K562 (cell line): ENCODE data around the gene SPTBN5. TPM values are rescaled to one million over a fixed set of nuclear protein-coding genes. Genes with fewer than 3 reads are reported as not detected.

Experiments used
- ATAC-seq: fragments of 200-7000 bp; cut with Tn5 transposase; 3 replicates; pipeline ENCODE4 v1.9.1; 2020; ENCODE audit warnings: moderate library complexity
- BruUV-seq: library from RNA; stranded (reverse); fragments of 400-500 nt; replicated peaks from 2 replicates; lab custom pipeline; 2021; lab: Mats Ljungman, UMichigan
- CTCF ChIA-PET: fragments of 300-600 bp; formaldehyde crosslinking; extraction: SDS; loops from one replicate; lab custom pipeline; 2021; ENCODE audit warnings: low intra/inter-chr PET ratio; lab: Yijun Ruan, JAX
- POLR2A ChIA-PET: fragments of 300-600, 350-650 bp; sonication (Branson Sonifier 250); formaldehyde crosslinking; extraction: SDS; loops from one replicate; lab custom pipeline; 2021; ENCODE audit warnings: antibody characterized with exemption, inconsistent platforms; lab: Yijun Ruan, JAX
- DNase-seq, 4 experiments: peaks; one replicate each; pipeline versions ENCODE4 v3.0.0 to v3.0.0-alpha.2; 2011 to 2018; ENCODE audit warnings: low spot score in 3 of 4, mixed read lengths in 3 of 4; ENCODE audit errors: extremely low read depth in 1 of 4
- FAIRE-seq: peaks from 2 replicates; lab custom pipeline; 2011; peaks lifted over from hg19 to GRCh38; lab: Jason Lieb, UNC
- H2AFZ ChIP-seq: 2 replicates; pipeline ENCODE4 v1.6.0; 2011; ENCODE audit warnings: low read depth, low read length, control low read depth, inconsistent platforms
- H3K27ac ChIP-seq: fragments of 200-600 bp; 3 replicates; pipeline ENCODE4 v1.8.0; 2011; ENCODE audit warnings: low read depth, mild to moderate bottlenecking, control low read depth, inconsistent platforms, low read length, moderate library complexity, mixed read lengths; ENCODE audit errors: extremely low read depth
- H3K27me3 ChIP-seq, 2 experiments: fragments of 300-600 bp in 1 of 2; 2 replicates in 1 of 2; 3 replicates in 1 of 2; pipeline versions ENCODE4 v1.6.0 to v1.8.0; 2011; ENCODE audit warnings: inconsistent platforms in 2 of 2, low read length in 2 of 2, mild to moderate bottlenecking in 1 of 2, mixed read lengths in 1 of 2, moderate library complexity in 1 of 2; ENCODE audit not compliant: control insufficient read depth in 2 of 2, insufficient read depth in 2 of 2
- H3K36me3 ChIP-seq: fragments of 300-600 bp; 3 replicates; pipeline ENCODE4 v1.8.0; 2011; ENCODE audit warnings: mild to moderate bottlenecking, low read length, inconsistent platforms; ENCODE audit not compliant: control insufficient read depth, insufficient read depth
- H3K4me1 ChIP-seq, 2 experiments: fragments of 200-600 bp in 1 of 2; replicated peaks in 1 of 2; 2 replicates in 1 of 2; 3 replicates in 1 of 2; pipeline versions ENCODE4 v1.5.1 to v1.8.0; 2011; ENCODE audit warnings: inconsistent platforms in 2 of 2, low read length in 2 of 2, mild to moderate bottlenecking in 1 of 2, mixed read lengths in 1 of 2, moderate library complexity in 1 of 2; ENCODE audit not compliant: control insufficient read depth in 2 of 2, insufficient read depth in 2 of 2
- H3K4me2 ChIP-seq: 2 replicates; pipeline ENCODE4 v1.6.1; 2011; ENCODE audit warnings: low read length, control low read depth, inconsistent platforms, mixed read lengths; ENCODE audit not compliant: insufficient read depth
- H3K4me3 ChIP-seq: fragments of 200-600 bp; sonication (generic), shearing (Covaris generic); 2 replicates; pipeline ENCODE4 v1.5.1; 2016; ENCODE audit warnings: control low read depth, inconsistent platforms
- H3K79me2 ChIP-seq: fragments of 200-600 bp; 3 replicates; pipeline ENCODE4 v1.8.0; 2011; ENCODE audit warnings: low read length, inconsistent platforms; ENCODE audit not compliant: control insufficient read depth, insufficient read depth
- H3K9ac ChIP-seq, 2 experiments: 2 replicates each; pipeline versions ENCODE4 v1.6.0 to v1.6.1; 2011; ENCODE audit warnings: low read depth in 2 of 2, low read length in 2 of 2, control low read depth in 1 of 2, inconsistent platforms in 1 of 2, mild to moderate bottlenecking in 1 of 2, mixed read lengths in 1 of 2; ENCODE audit not compliant: insufficient read depth in 1 of 2
- H3K9me1 ChIP-seq: one replicate; pipeline ENCODE4 v1.6.0; 2011; ENCODE audit warnings: inconsistent platforms, mild to moderate bottlenecking, low read length, moderate library complexity; ENCODE audit not compliant: control insufficient read depth, insufficient read depth
- H3K9me3 ChIP-seq: replicated peaks from 2 replicates; pipeline ENCODE4 v1.5.1; 2011; ENCODE audit warnings: low read depth, low read length, inconsistent platforms; ENCODE audit not compliant: control insufficient read depth, insufficient read depth
- H4K20me1 ChIP-seq: replicated peaks from 2 replicates; pipeline ENCODE4 v1.6.1; 2011; ENCODE audit warnings: low read length, inconsistent platforms, mixed read lengths; ENCODE audit not compliant: control insufficient read depth, insufficient read depth
- ETV6 ChIP-seq, 3 experiments: fragments of 150-350 bp in 1 of 3; sonication (generic) in 1 of 3; formaldehyde crosslinking in 1 of 3; IDR thresholded peaks; 2 replicates each; pipeline versions ENCODE4 v1.6.1 to v1.8.0; 2014 to 2022; ENCODE audit warnings: borderline replicate concordance in 2 of 3, low read depth in 2 of 3, antibody characterized with exemption in 1 of 3, low read length in 1 of 3, mild to moderate bottlenecking in 1 of 3, missing genetic modification reagents in 1 of 3
- HMBOX1 ChIP-seq: sonication (generic); IDR thresholded peaks from 2 replicates; pipeline ENCODE4 v1.6.1; 2016
- HOXB6 ChIP-seq: fragments of 250-450 bp; sonication (Bioruptor Pico); IDR thresholded peaks from 2 replicates; pipeline ENCODE4 v1.5.1; 2022; ENCODE audit warnings: mild to moderate bottlenecking, borderline replicate concordance
- RBM39 ChIP-seq: fragments of 200-400 bp; formaldehyde crosslinking; optimal IDR thresholded peaks from 2 replicates; pipeline ENCODE3; 2018; ENCODE audit warnings: low read depth, low read length
- SRSF9 ChIP-seq: fragments of 200-400 bp; formaldehyde crosslinking; IDR thresholded peaks from 2 replicates; pipeline ENCODE4 v1.6.1; 2017; ENCODE audit warnings: low read depth, low read length, borderline replicate concordance
- THRB ChIP-seq: fragments of 450-650 bp; formaldehyde crosslinking; conservative IDR thresholded peaks from 2 replicates; pipeline ENCODE4 v1.4.0; 2022; ENCODE audit warnings: mild to moderate bottlenecking, missing genetic modification characterization
- ZNF143 ChIP-seq: sonication (generic); formaldehyde crosslinking; IDR thresholded peaks from 2 replicates; pipeline ENCODE4 v1.9.0; 2022; ENCODE audit warnings: mild to moderate bottlenecking, missing genetic modification reagents
- ZNF165 ChIP-seq: fragments of 250-450 bp; sonication (Bioruptor Pico); IDR thresholded peaks from 2 replicates; pipeline ENCODE4 v1.4.0; 2020; ENCODE audit warnings: borderline replicate concordance
- ZNF280B ChIP-seq: fragments of 250-450 bp; sonication (Bioruptor Pico); IDR thresholded peaks from 2 replicates; pipeline ENCODE4 v1.5.1; 2021; ENCODE audit warnings: mild to moderate bottlenecking
- WGBS: fragments of 100-300 bp; shearing (Covaris generic); methylation state at CpG from one replicate; pipeline ENCODE4 v1.1.6; 2016; ENCODE audit warnings: low coverage, mixed read lengths; ENCODE audit not compliant: insufficient coverage; ENCODE audit errors: missing lambda C conversion rate; 5-methylcytosine and 5-hydroxymethylcytosine counted together
- in situ Hi-C: fragments of 300-500 bp; cut with MboI; formaldehyde crosslinking; loops from 4 replicates; pipeline ENCODE4 v1.15.0; 2018; ENCODE audit warnings: inconsistent platforms, mixed read lengths
- intact Hi-C: fragments of 100-400 bp; cut with micrococcal nuclease; formaldehyde crosslinking; loops from 2 replicates; pipeline ENCODE4 v1.14.2; 2022
- polyA plus RNA-seq, 8 experiments: library from polyadenylated mRNA; depleted of rRNA in 4 of 8; stranded (reverse) in 5 of 8; unstranded in 3 of 8; fragments of >200 nt; fragmentation: Nextera tagmentation in 2 of 8; fragmentation: Illumina TruSeq in 1 of 8; extraction: Ambion mirVana in 2 of 8; extraction: Trizol in 1 of 8; gene quantifications; 2 replicates each; pipeline versions ENCODE4 v1.2.1 to v1.2.3, GENCODE V29; 2011 to 2014; ENCODE audit warnings: inconsistent platforms in 1 of 8, missing spikeins in 1 of 8
- total RNA-seq, 7 experiments: library from RNA; depleted of rRNA in 6 of 7; stranded (reverse); fragments of >200 nt in 6 of 7; fragmentation: Illumina TruSeq in 2 of 7; extraction: Trizol in 2 of 7; gene quantifications; 2 replicates each; pipeline versions ENCODE4 v1.2.1 to v1.2.3, GENCODE V29; 2011 to 2021; ENCODE audit warnings: low replicate concordance in 1 of 7
- TF ChIP-seq, protein P1 (sequence below), 2 experiments: fragments of 450-650 bp in 1 of 2; sonication (generic) in 1 of 2; formaldehyde crosslinking; conservative IDR thresholded peaks; 2 replicates each; pipeline versions ENCODE4 v1.4.0 to v1.8.1; 2020 to 2022; ENCODE audit warnings: mild to moderate bottlenecking in 1 of 2, missing genetic modification reagents in 1 of 2
- TF ChIP-seq, protein P2 (sequence below): sonication (generic); formaldehyde crosslinking; IDR thresholded peaks from 2 replicates; pipeline ENCODE4 v1.8.0; 2022; ENCODE audit warnings: mild to moderate bottlenecking, low read depth, missing genetic modification reagents
- TF ChIP-seq, protein P3 (sequence below): fragments of 450-650 bp; IDR thresholded peaks from 2 replicates; pipeline ENCODE4 v1.6.1; 2016; ENCODE audit warnings: missing biosample characterization, missing genetic modification characterization
- TF ChIP-seq, protein P4 (sequence below): fragments of 250-450 bp; sonication (Bioruptor Pico); IDR thresholded peaks from 2 replicates; pipeline ENCODE4 v1.4.0; 2020; ENCODE audit warnings: borderline replicate concordance

Gene SPTBN5
- total and polyA plus RNA-seq, 9 of the 15 experiments (the other 6 are each of a cell fraction or from before 2014, with no cell fraction given), result 0.02 TPM; not detected in 8

- no peaks in the 10 kb centered on the region for H3K79me2 ChIP-seq
- no peak overlapping the region for H2AFZ ChIP-seq
- H4K20me1 ChIP-seq, result peaks cover 31% of the 10 kb centered on the region
- H3K36me3 ChIP-seq, result no peaks in the 10 kb centered on the region
- CTCF ChIA-PET, result no interaction called here
- no peak overlapping the region for H3K27ac ChIP-seq
- H3K4me3 ChIP-seq, result no peak overlapping the region
- H3K9ac ChIP-seq, result no peak overlapping the region; a peak in 1 of 4 replicates
- 10% methylated on average over 14 of the region's 15 CpGs for WGBS
- peaks cover 0 to 42% of the 10 kb centered on the region in 2 experiments; a peak in 3 of 5 replicates for H3K4me1 ChIP-seq
- BruUV-seq, result no TSS peak
- intact Hi-C loops (no loop called here), in situ Hi-C loops (no loop called here)
- peaks cover 79 to 96% of the 10 kb centered on the region in 2 experiments for H3K27me3 ChIP-seq
- POLR2A ChIA-PET, result no interaction called here
- H3K9me3 ChIP-seq, result no peaks in the 10 kb centered on the region
- no peaks in the 10 kb centered on the region for H3K9me1 ChIP-seq
- ATAC-seq (no peak), DNase-seq (no peak), FAIRE-seq (no peak)
- H3K4me2 ChIP-seq, result no peak overlapping the region
- no peak for TF ChIP-seq HMBOX1
- TF ChIP-seq THRB (CRISPR knock-in tag), result no peak
- no peak for TF ChIP-seq ZNF280B (CRISPR knock-in tag)
- TF ChIP-seq, protein P1, sequence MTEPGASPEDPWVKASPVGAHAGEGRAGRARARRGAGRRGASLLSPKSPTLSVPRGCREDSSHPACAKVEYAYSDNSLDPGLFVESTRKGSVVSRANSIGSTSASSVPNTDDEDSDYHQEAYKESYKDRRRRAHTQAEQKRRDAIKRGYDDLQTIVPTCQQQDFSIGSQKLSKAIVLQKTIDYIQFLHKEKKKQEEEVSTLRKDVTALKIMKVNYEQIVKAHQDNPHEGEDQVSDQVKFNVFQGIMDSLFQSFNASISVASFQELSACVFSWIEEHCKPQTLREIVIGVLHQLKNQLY (CRISPR knock-in tag; conservative IDR thresholded peaks at IDR 0.05), result no peak
- no peak for TF ChIP-seq ETV6 (IDR thresholded peaks at IDR 0.05; ENCODE audit: borderline replicate concordance in 1 of 2, low read depth in 2 of 2, low read length in 1 of 2)
- TF ChIP-seq ETV6 (CRISPR knock-in tag; IDR thresholded peaks at IDR 0.05; ENCODE audit: borderline replicate concordance), result no peak
- TF ChIP-seq, protein P2, sequence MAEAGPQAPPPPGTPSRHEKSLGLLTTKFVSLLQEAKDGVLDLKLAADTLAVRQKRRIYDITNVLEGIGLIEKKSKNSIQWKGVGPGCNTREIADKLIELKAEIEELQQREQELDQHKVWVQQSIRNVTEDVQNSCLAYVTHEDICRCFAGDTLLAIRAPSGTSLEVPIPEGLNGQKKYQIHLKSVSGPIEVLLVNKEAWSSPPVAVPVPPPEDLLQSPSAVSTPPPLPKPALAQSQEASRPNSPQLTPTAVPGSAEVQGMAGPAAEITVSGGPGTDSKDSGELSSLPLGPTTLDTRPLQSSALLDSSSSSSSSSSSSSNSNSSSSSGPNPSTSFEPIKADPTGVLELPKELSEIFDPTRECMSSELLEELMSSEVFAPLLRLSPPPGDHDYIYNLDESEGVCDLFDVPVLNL (CRISPR knock-in tag), result no peak
- no peak for TF ChIP-seq HOXB6 (CRISPR knock-in tag)
- TF ChIP-seq, protein P3, sequence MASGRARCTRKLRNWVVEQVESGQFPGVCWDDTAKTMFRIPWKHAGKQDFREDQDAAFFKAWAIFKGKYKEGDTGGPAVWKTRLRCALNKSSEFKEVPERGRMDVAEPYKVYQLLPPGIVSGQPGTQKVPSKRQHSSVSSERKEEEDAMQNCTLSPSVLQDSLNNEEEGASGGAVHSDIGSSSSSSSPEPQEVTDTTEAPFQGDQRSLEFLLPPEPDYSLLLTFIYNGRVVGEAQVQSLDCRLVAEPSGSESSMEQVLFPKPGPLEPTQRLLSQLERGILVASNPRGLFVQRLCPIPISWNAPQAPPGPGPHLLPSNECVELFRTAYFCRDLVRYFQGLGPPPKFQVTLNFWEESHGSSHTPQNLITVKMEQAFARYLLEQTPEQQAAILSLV (tag), result no peak
- TF ChIP-seq, protein P4, sequence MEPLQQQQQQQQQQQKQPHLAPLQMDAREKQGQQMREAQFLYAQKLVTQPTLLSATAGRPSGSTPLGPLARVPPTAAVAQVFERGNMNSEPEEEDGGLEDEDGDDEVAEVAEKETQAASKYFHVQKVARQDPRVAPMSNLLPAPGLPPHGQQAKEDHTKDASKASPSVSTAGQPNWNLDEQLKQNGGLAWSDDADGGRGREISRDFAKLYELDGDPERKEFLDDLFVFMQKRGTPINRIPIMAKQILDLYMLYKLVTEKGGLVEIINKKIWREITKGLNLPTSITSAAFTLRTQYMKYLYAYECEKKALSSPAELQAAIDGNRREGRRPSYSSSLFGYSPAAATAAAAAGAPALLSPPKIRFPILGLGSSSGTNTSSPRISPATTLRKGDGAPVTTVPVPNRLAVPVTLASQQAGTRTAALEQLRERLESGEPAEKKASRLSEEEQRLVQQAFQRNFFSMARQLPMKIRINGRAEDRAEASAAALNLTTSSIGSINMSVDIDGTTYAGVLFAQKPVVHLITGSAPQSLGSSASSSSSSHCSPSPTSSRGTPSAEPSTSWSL (CRISPR knock-in tag), result no peak
- TF ChIP-seq ZNF165, result no peak
- no peak for TF ChIP-seq SRSF9
- TF ChIP-seq RBM39, result no peak
- no peak for TF ChIP-seq ZNF143 (CRISPR knock-in tag)
Observed at GRCh38 chr15:41868321-41868720, 25.5 kb downstream of the SPTBN5 start.
